ENCODE measurements around the gene SORBS1.
"Not testable (repeated sequence)": the region's sequence is repeated elsewhere in the genome, so short reads cannot be mapped to it uniquely, and the experiment has no call there.

The SORBS1 gene

GRCh38 chr10:95350219-95350829, 210.8 kb downstream of the SORBS1 start:
- Histone ChIP-seq H3K27ac (ENCODE audit: low read depth in 2 of 2, low read length in 2 of 2) (no peak overlapping the region), H3K9me3 (ENCODE audit: control insufficient read depth in 2 of 2, low read length in 2 of 2) (no peaks in the 10 kb centered on the region), H3K9ac (ENCODE audit: low read depth in 1 of 2, low read length in 2 of 2) (no peak overlapping the region), H3K4me3 (ENCODE audit: low read length in 2 of 2) (no peak overlapping the region), H3K27me3 (ENCODE audit: control insufficient read depth in 2 of 2, insufficient read depth in 2 of 2, low read length in 2 of 2) (no peaks in the 10 kb centered on the region), H3K4me1 (ENCODE audit: control insufficient read depth in 2 of 2, insufficient read depth in 2 of 2, low read length in 2 of 2) (no peaks in the 10 kb centered on the region), H3K36me3 (ENCODE audit: control insufficient read depth in 2 of 2, insufficient read depth in 2 of 2, low read length in 2 of 2) (peaks cover 3 to 10% of the 10 kb centered on the region in 2 donors)

GRCh38 chr10:95347402-95347766, 213.8 kb downstream of the SORBS1 start:
- not testable (repeated sequence) for H3K27ac ChIP-seq (ENCODE audit: low read depth in 2 of 2, low read length in 2 of 2); H3K27me3 ChIP-seq (ENCODE audit: control insufficient read depth in 2 of 2, insufficient read depth in 2 of 2, low read length in 2 of 2); H3K9me3 ChIP-seq (ENCODE audit: control insufficient read depth in 2 of 2, low read length in 2 of 2); H3K36me3 ChIP-seq (ENCODE audit: control insufficient read depth in 2 of 2, insufficient read depth in 2 of 2, low read length in 2 of 2); H3K4me3 ChIP-seq (ENCODE audit: low read length in 2 of 2); H3K9ac ChIP-seq (ENCODE audit: low read depth in 1 of 2, low read length in 2 of 2); H3K4me1 ChIP-seq (ENCODE audit: control insufficient read depth in 2 of 2, insufficient read depth in 2 of 2, low read length in 2 of 2)

- Histone ChIP-seq H3K9ac (ENCODE audit: low read depth in 1 of 2, low read length in 2 of 2) (no peak overlapping the region), H3K27ac (ENCODE audit: low read depth in 2 of 2, low read length in 2 of 2) (no peak overlapping the region), H3K36me3 (ENCODE audit: control insufficient read depth in 2 of 2, insufficient read depth in 2 of 2, low read length in 2 of 2) (peaks cover 0 to 10% of the 10 kb centered on the region in 2 donors), H3K27me3 (ENCODE audit: control insufficient read depth in 2 of 2, insufficient read depth in 2 of 2, low read length in 2 of 2) (no peaks in the 10 kb centered on the region), H3K9me3 (ENCODE audit: control insufficient read depth in 2 of 2, low read length in 2 of 2) (no peaks in the 10 kb centered on the region), H3K4me1 (ENCODE audit: control insufficient read depth in 2 of 2, insufficient read depth in 2 of 2, low read length in 2 of 2) (no peaks in the 10 kb centered on the region), H3K4me3 (ENCODE audit: low read length in 2 of 2) (no peak overlapping the region)
Observed at GRCh38 chr10:95346715-95347401, 214.3 kb downstream of the SORBS1 start.

DNA sequence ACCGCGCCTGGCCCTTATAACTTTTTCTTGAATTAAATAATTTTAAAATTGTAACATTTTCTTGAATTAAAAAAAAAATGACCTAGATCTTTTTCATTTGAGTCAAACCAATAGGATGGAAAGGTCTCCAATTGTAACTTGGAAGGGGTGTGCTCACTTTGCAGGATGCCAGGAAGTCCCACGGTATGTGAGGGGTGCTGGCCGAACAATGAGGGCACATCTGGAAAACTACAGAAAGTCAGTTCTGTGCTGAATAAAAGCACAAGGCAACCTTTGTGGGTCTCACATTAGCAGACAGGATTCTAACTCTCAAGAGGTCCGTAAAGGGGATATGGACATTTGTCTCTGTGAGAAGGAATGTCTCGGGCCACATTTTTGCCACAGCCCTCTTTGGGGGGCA, 217.6 kb downstream of the SORBS1 start:
- Histone ChIP-seq H3K9ac (ENCODE audit: low read depth in 1 of 2, low read length in 2 of 2) (no peak overlapping the region), H3K27ac (ENCODE audit: low read depth in 2 of 2, low read length in 2 of 2) (no peak overlapping the region), H3K27me3 (ENCODE audit: control insufficient read depth in 2 of 2, insufficient read depth in 2 of 2, low read length in 2 of 2) (no peaks in the 10 kb centered on the region), H3K4me1 (ENCODE audit: control insufficient read depth in 2 of 2, insufficient read depth in 2 of 2, low read length in 2 of 2) (no peaks in the 10 kb centered on the region), H3K9me3 (ENCODE audit: control insufficient read depth in 2 of 2, low read length in 2 of 2) (no peaks in the 10 kb centered on the region), H3K36me3 (ENCODE audit: control insufficient read depth in 2 of 2, insufficient read depth in 2 of 2, low read length in 2 of 2) (peaks cover 0 to 11% of the 10 kb centered on the region in 2 donors), H3K4me3 (ENCODE audit: low read length in 2 of 2) (no peak overlapping the region)

DNA sequence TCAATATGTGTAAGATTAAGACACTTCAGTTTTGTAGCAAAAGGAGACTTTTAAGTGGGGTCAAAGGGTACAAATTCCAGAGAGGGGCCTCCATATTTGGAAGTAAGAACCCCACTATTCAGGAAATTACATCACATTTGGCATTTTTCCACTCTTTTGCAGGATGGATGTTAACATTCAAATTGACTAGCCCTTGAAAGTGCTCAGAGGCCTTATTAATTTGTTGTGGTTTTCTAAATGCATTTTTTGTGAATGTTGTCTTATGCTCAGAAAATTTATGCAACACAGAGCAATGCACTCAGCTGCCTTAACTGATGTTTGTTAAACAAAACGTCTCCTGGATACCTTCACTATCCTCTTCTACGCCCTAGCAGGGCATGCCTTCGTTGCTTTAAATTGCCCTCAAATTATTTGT, 219.4 kb downstream of the SORBS1 start:
- no peak overlapping the region for H3K9ac ChIP-seq (ENCODE audit: low read depth in 1 of 2, low read length in 2 of 2)
- no peak overlapping the region for H3K4me3 ChIP-seq (ENCODE audit: low read length in 2 of 2)
- no peaks in the 10 kb centered on the region for H3K9me3 ChIP-seq (ENCODE audit: control insufficient read depth in 2 of 2, low read length in 2 of 2)
- H3K36me3 ChIP-seq (ENCODE audit: control insufficient read depth in 2 of 2, insufficient read depth in 2 of 2, low read length in 2 of 2), result peaks cover 0 to 11% of the 10 kb centered on the region in 2 donors
- no peaks in the 10 kb centered on the region for H3K4me1 ChIP-seq (ENCODE audit: control insufficient read depth in 2 of 2, insufficient read depth in 2 of 2, low read length in 2 of 2)
- no peaks in the 10 kb centered on the region for H3K27me3 ChIP-seq (ENCODE audit: control insufficient read depth in 2 of 2, insufficient read depth in 2 of 2, low read length in 2 of 2)
- peak overlapping the region in 1 of 2 donors; percentile 12 for H3K27ac ChIP-seq (ENCODE audit: low read depth in 2 of 2, low read length in 2 of 2)

DNA sequence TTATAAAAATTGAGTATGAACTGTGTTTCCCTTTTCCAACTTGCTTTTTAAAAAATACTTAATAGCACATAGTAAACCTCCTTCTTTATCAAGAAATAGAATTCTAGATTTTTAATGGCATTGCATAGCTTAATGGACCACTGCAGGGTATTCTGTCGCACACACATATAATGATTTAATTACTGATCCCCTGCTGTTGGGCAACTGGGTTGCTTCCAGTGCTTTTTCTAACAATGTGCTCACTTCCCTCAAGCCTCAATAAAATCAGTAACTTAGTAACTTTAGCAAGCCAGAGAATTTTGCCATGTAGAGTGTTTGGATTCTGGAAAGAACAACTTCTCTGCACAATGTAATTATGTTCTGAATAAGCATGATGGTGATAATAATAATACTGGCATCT, 221.3 kb downstream of the SORBS1 start:
- H3K27ac ChIP-seq (ENCODE audit: low read depth in 2 of 2, low read length in 2 of 2), result no peak overlapping the region
- no peaks in the 10 kb centered on the region for H3K9me3 ChIP-seq (ENCODE audit: control insufficient read depth in 2 of 2, low read length in 2 of 2)
- H3K4me3 ChIP-seq (ENCODE audit: low read length in 2 of 2), result no peak overlapping the region
- no peaks in the 10 kb centered on the region for H3K27me3 ChIP-seq (ENCODE audit: control insufficient read depth in 2 of 2, insufficient read depth in 2 of 2, low read length in 2 of 2)
- no peak overlapping the region for H3K9ac ChIP-seq (ENCODE audit: low read depth in 1 of 2, low read length in 2 of 2)
- peaks cover 0 to 2% of the 10 kb centered on the region in 2 donors for H3K4me1 ChIP-seq (ENCODE audit: control insufficient read depth in 2 of 2, insufficient read depth in 2 of 2, low read length in 2 of 2)
- H3K36me3 ChIP-seq (ENCODE audit: control insufficient read depth in 2 of 2, insufficient read depth in 2 of 2, low read length in 2 of 2), result peaks cover 0 to 12% of the 10 kb centered on the region in 2 donors

GRCh38 chr10:95337423-95338160, 223.6 kb downstream of the SORBS1 start:
- peaks cover 0 to 5% of the 10 kb centered on the region in 2 donors for H3K4me1 ChIP-seq (ENCODE audit: control insufficient read depth in 2 of 2, insufficient read depth in 2 of 2, low read length in 2 of 2)
- H3K9ac ChIP-seq (ENCODE audit: low read depth in 1 of 2, low read length in 2 of 2), result no peak overlapping the region
- no peaks in the 10 kb centered on the region for H3K9me3 ChIP-seq (ENCODE audit: control insufficient read depth in 2 of 2, low read length in 2 of 2)
- peaks cover 0 to 12% of the 10 kb centered on the region in 2 donors for H3K36me3 ChIP-seq (ENCODE audit: control insufficient read depth in 2 of 2, insufficient read depth in 2 of 2, low read length in 2 of 2)
- no peaks in the 10 kb centered on the region for H3K27me3 ChIP-seq (ENCODE audit: control insufficient read depth in 2 of 2, insufficient read depth in 2 of 2, low read length in 2 of 2)
- H3K27ac ChIP-seq (ENCODE audit: low read depth in 2 of 2, low read length in 2 of 2), result no peak overlapping the region
- H3K4me3 ChIP-seq (ENCODE audit: low read length in 2 of 2), result no peak overlapping the region

DNA sequence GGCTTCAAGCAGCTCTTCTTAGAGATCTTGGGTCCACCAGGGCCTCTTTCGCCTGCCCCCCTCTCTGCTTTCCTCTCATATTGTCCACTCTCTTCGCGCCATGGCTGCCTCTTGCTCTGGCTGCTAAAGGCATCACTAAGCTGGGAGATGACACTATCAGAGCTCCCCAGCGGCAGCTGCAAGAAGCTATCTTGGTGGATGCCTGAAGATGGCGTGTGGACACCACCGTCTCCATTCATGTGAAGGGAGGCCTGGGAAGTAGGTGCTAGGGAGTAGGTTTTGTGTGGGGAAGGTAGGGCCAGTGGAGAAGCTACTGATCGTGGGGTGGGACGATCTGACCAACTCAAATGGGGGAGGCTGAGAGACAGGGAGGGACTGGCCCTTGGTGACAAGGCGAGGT, 224.5 kb downstream of the SORBS1 start:
- no peaks in the 10 kb centered on the region for H3K9me3 ChIP-seq (ENCODE audit: control insufficient read depth in 2 of 2, low read length in 2 of 2)
- H3K36me3 ChIP-seq (ENCODE audit: control insufficient read depth in 2 of 2, insufficient read depth in 2 of 2, low read length in 2 of 2), result peaks cover 0 to 12% of the 10 kb centered on the region in 2 donors
- H3K9ac ChIP-seq (ENCODE audit: low read depth in 1 of 2, low read length in 2 of 2), result no peak overlapping the region
- H3K27me3 ChIP-seq (ENCODE audit: control insufficient read depth in 2 of 2, insufficient read depth in 2 of 2, low read length in 2 of 2), result no peaks in the 10 kb centered on the region
- H3K4me3 ChIP-seq (ENCODE audit: low read length in 2 of 2), result no peak overlapping the region
- no peak overlapping the region for H3K27ac ChIP-seq (ENCODE audit: low read depth in 2 of 2, low read length in 2 of 2)
- H3K4me1 ChIP-seq (ENCODE audit: control insufficient read depth in 2 of 2, insufficient read depth in 2 of 2, low read length in 2 of 2), result peaks cover 0 to 5% of the 10 kb centered on the region in 2 donors

DNA sequence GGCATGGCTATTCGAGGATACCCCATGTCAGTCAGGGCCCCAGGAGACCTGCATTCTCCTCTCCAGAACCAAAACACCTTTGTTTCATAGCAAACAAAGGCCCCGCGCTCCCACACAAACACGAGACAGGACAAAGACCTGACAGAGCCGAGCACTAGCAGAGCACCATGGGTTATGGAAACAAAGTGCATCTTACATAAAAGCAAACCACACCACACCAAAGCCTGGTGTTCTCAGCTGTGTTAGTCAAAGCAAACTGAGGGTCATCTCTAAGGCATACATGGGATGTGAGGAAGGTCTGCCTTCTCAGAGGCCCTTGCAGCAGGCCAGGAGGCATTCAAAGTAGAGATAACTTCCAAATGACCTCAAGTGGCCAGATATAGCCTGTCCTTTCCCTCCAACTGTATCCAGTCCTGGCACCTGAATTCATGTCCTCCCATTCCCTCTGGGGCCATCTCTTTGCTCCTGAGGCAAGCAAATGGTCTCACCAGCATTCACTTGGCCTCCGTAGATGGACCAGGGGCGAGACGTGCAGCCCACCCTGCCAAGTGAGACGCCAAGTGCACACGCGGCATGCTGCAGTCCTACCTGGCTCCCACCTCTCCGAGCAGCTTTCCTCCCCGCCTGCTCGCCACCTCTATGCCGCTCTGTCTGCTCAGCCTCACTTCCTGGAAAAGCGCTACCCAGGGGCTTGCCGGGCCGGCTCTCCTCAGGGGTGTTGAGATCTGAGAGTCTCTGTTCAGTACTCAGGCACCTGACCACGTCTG, 225.1 kb downstream of the SORBS1 start:
- no peaks in the 10 kb centered on the region for H3K9me3 ChIP-seq (ENCODE audit: control insufficient read depth in 2 of 2, low read length in 2 of 2)
- peaks cover 0 to 12% of the 10 kb centered on the region in 2 donors for H3K36me3 ChIP-seq (ENCODE audit: control insufficient read depth in 2 of 2, insufficient read depth in 2 of 2, low read length in 2 of 2)
- H3K27me3 ChIP-seq (ENCODE audit: control insufficient read depth in 2 of 2, insufficient read depth in 2 of 2, low read length in 2 of 2), result no peaks in the 10 kb centered on the region
- no peak overlapping the region for H3K9ac ChIP-seq (ENCODE audit: low read depth in 1 of 2, low read length in 2 of 2)
- no peak overlapping the region for H3K27ac ChIP-seq (ENCODE audit: low read depth in 2 of 2, low read length in 2 of 2)
- no peak overlapping the region for H3K4me3 ChIP-seq (ENCODE audit: low read length in 2 of 2)
- peaks cover 0 to 5% of the 10 kb centered on the region in 2 donors for H3K4me1 ChIP-seq (ENCODE audit: control insufficient read depth in 2 of 2, insufficient read depth in 2 of 2, low read length in 2 of 2)

- Histone ChIP-seq H3K9me3 (ENCODE audit: control insufficient read depth in 2 of 2, low read length in 2 of 2) (no peaks in the 10 kb centered on the region), H3K27me3 (ENCODE audit: control insufficient read depth in 2 of 2, insufficient read depth in 2 of 2, low read length in 2 of 2) (no peaks in the 10 kb centered on the region), H3K4me1 (ENCODE audit: control insufficient read depth in 2 of 2, insufficient read depth in 2 of 2, low read length in 2 of 2) (peaks cover 0 to 5% of the 10 kb centered on the region in 2 donors), H3K9ac (ENCODE audit: low read depth in 1 of 2, low read length in 2 of 2) (no peak overlapping the region), H3K36me3 (ENCODE audit: control insufficient read depth in 2 of 2, insufficient read depth in 2 of 2, low read length in 2 of 2) (peaks cover 0 to 12% of the 10 kb centered on the region in 2 donors), H3K4me3 (ENCODE audit: low read length in 2 of 2) (no peak overlapping the region), H3K27ac (ENCODE audit: low read depth in 2 of 2, low read length in 2 of 2) (peak overlapping the region; percentile 56 to 73)
Observed at GRCh38 chr10:95334805-95335144, 226.4 kb downstream of the SORBS1 start.

Measured in mucosa of rectum (tissue), 2 donors.